Muscle of arm (tissue), 12 donors: ENCODE results near the gene FAM120AOS. TPM values are rescaled to one million over a fixed set of nuclear protein-coding genes. Genes with fewer than 3 reads are reported as not detected.
"Not testable (repeated sequence)": the region's sequence is repeated elsewhere in the genome, so short reads cannot be mapped to it uniquely, and the experiment has no call there.

ENCODE experiments used
- DNase-seq: peaks from one replicate; pipeline ENCODE4 v3.0.0-alpha.2; 2013
- polyA plus RNA-seq, 12 donors: library from polyadenylated mRNA; unstranded; fragments of 120-200 nt; gene quantifications; one replicate each; pipeline ENCODE4 v1.2.1, GENCODE V29; 2013; ENCODE audit not compliant: insufficient read length in 12 of 12

The FAM120AOS gene
- polyA plus RNA-seq, 12 donors: 34.8 to 50.1 (median 39.2) TPM; not detected in 1

DNA sequence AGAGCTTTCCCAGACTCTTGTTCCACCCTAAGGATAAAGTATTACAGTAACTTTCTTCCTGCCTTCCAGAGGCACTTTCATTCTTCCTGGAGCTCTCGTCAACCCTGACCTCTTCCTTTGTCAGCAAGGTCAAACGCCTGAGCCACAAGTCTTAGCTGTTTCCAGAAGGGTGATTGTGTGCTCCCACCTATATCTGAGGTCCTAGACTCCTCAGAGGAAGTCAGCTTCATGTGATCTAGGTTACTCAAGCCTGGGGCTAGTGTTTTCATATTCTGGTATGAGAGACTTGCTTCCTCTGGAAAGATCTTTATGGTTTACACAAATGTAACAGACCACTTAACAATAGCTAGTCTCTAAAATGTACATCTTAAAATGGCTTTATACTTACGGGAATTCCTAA lies 7.3 kb downstream of the FAM120AOS start:
- DNase-seq: no peak

GRCh38 chr9:93440896-93441580 lies 12.3 kb downstream of the FAM120AOS start:
- no peak for DNase-seq

GRCh38 chr9:93439301-93439700 lies 14.1 kb downstream of the FAM120AOS start:
- not testable (repeated sequence) for DNase-seq

DNA sequence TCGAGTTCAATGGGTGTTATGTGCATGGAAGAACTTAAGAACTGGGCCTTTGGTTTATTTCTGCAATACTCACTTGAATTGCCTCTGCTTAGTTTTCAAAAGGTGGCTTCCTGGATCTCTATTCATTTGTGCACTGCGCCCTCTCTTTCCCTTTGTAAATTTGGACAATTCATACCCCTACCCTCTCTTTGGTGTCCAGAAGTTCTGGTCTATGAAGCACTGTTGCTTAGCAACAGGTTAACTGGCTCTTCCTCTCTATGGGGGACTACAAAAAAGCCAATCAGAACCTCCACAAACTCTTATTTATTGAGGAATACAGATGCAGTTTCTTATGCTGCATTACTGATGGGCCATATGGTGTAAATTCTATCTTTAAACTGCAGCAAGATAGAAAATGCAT lies 15.4 kb downstream of the FAM120AOS start:
- DNase-seq: no peak

DNA sequence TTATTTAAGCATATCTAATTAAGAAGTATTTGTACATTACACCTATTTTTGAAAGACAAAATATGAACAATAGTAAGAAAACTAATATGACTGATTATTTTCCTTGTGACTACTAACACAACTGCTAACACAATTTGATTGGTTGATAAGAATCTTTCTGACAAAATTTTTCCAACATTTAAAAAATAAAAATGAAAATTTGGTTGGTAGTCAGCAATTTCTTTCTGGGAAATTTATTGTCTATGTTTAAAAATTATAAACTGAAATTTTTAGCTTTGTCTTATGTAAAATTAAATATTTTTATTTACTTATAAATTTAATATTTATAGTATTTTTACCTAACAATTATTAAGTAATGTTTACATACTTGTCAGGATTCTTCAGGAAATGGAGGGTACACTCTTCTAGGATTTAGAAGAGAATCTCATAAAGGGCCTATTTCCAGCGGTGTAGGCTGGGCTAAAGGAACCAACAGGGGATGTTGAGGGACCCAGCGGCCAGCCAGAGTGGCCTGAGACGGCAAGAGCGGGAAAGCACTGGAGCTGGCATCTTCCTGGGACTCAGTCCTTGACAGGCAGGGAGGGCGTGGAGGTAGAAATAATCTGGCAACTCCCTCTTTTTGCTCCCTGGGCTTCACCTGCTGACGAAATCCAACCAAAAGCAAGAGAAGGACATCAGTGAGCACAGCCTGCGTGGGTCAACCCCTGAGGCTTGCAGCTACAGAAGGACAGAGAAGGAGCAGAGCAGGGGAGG lies 16.6 kb downstream of the FAM120AOS start:
- no peak for DNase-seq

DNA sequence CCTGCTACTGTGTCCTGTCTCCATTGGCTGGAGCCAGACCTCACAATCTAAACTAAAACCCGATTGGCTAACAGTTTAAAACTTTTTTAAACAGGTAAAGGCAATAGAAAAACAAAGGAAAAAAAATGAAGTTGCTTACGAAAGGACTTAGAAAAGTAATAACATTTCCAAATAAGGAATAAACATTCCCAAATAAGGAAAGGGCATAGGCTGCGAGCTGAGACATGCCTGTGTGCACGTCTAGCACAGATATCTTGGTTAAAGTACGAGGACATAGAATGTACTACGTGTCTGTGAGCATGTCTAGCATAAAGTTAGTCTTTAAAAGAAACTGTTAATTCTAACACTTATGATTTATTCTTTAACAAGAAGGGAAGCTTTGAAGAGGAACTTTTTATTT lies 17.2 kb downstream of the FAM120AOS start:
- DNase-seq: no peak

- DNase-seq: no peak
Observed at GRCh38 chr9:93435386-93435785, 18.0 kb downstream of the FAM120AOS start.

DNA sequence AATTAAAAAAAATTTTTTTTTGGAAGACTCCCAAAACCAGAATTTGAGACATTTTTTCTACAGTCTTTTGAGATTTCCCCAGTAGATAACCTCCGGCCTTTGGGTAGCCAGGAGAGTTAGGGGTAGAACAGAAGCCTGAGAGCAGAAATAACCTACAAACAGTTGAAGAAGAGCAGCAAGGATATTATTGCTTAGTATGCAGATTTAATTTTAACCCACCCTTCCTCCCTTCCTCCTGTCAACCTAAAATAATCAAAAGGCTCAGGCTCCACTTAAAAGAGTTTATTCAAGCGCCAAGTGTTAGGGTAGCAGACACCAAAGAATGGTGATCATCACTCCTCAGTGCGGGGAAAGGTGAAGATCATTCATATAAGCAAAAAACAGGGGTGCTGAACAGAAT lies 19.3 kb downstream of the FAM120AOS start:
- DNase-seq: no peak

- DNase-seq: no peak
Observed at GRCh38 chr9:93432964-93433363, 20.4 kb downstream of the FAM120AOS start.

DNA sequence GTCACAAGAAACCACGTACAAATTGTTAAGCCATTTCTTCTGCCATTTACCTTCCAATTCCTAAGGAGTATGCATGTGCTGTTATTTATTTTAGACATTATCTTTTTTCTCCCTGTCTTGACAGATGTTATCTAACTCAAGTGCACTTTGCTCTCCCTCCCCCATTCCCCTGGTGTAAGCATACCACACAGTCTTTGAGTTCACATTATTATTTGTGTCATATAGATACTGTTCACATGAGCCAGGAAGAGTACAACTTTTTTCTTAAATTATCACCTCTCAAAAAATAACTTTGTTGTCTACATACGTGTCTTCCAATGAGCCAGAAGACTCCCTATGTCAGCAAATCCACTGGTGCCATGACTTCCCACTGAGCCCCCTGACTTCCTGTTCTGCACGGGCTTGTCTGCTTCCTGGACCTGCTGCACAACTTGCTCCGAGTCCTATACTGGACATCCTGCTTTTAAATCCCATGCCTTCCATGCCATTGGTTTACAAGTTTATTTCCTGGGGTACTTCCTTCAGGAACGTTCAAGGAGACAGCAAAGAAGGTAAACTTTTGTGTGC lies 21.8 kb downstream of the FAM120AOS start:
- DNase-seq: no peak

- no peak for DNase-seq
Observed at GRCh38 chr9:93427655-93428379, 25.6 kb downstream of the FAM120AOS start.

- no peak for DNase-seq
Observed at GRCh38 chr9:93422977-93423616, 30.3 kb downstream of the FAM120AOS start.

GRCh38 chr9:93419023-93419422 lies 34.4 kb downstream of the FAM120AOS start:
- no peak for DNase-seq

- no peak for DNase-seq
Observed at GRCh38 chr9:93417538-93417937, 35.8 kb downstream of the FAM120AOS start.

- DNase-seq: no peak
Observed at GRCh38 chr9:93416530-93417235, 36.7 kb downstream of the FAM120AOS start.

DNA sequence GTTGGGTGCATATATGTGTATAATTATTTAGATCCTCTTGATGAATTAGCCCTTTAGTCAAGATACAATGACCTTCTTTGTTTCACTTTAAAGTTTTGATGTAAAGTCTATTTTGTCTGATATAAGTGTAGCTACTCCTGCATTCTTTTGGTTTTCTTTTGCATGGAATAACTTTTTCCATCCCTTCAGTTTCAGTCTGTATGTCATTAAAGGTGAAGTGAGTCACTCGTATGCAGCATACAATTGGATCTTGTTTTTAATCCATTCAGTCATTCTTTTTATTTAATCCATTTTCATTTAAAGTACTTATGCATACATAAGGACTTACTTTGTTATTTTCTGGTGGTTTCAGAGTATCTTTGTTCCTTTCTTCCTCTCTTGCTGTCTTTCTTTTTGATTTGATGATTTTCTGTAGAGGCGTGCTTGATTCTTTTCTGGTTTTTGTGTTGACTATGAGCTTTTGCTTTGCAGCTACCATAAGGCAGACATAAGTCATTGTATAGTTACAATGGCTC lies 38.1 kb downstream of the FAM120AOS start:
- no peak for DNase-seq

DNA sequence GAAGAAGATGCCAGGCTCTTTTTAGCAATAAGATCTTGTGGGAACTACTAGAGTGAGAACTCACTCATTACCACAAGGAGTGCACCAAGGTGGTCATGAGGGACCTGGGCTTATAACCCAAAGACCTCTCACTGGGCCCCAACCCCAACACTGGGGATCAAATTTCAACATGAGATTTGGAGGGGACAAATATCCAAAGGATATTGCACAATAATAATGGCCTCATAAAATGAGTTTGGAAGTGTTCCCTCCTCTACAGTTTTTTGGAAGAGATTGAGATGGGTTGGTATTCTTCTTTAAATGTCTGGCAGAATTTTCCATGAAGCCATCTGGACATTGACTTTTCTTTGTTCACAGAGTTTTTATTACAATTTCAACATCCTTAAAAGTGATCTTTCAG lies 39.9 kb downstream of the FAM120AOS start:
- no peak for DNase-seq

GRCh38 chr9:93406371-93406770 lies 47.0 kb downstream of the FAM120AOS start:
- no peak for DNase-seq

- no peak for DNase-seq
Observed at GRCh38 chr9:93398471-93398870, 54.9 kb downstream of the FAM120AOS start.

DNA sequence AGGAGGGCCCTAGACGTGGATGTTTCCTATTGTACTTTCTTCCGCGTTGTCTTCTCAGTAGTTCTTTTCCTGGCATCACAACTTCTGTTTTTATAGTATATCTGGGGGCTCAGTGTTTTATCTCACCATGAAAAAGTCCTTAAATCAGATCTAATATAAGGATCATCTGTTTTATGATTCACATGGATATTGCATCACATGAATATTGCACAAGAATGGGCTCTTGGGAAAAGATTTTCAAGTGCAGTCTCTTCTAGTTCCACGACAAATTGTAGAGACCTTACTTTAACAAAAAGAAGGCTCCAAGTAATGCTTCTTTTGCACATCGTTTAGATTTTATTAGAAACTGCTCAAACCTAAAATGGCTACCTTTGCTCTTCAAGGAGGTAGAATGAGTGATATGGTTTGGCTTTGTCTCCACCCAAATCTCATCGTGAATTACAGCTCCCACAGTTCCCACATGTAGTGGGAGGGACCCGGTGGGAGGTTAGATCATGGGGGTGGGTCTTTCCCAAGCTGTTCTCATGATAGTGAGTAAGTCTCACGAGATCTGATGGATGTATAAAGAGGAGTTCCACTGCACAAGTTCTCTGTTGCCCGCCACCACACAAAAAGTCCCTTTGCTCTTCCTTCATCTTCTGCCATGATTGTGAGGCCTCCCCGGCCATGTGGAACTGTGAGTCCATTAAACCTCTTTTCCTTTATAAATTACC lies 55.6 kb downstream of the FAM120AOS start:
- DNase-seq: no peak
